ENCODE results near the gene LMX1B.

The LMX1B gene

DNA sequence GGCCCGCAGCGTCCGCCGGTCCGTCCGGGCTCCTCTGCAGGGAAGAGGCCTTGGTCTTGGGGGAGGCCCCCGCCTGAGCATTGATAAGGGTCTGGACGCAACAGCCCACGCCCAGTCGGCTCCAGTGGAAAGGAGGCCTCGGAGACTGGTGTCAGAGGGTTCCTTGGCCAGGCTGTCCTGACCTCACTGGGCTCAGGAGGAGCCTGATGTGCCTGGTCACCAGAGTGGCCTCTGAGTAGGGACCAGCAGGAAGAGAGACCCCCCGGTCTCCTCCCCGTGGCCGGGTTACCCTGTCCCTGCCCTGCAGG is 13.2 kb downstream of the LMX1B start:
- H3K36me3 ChIP-seq: no peaks in the 10 kb centered on the region
- TF ChIP-seq, protein P1, sequence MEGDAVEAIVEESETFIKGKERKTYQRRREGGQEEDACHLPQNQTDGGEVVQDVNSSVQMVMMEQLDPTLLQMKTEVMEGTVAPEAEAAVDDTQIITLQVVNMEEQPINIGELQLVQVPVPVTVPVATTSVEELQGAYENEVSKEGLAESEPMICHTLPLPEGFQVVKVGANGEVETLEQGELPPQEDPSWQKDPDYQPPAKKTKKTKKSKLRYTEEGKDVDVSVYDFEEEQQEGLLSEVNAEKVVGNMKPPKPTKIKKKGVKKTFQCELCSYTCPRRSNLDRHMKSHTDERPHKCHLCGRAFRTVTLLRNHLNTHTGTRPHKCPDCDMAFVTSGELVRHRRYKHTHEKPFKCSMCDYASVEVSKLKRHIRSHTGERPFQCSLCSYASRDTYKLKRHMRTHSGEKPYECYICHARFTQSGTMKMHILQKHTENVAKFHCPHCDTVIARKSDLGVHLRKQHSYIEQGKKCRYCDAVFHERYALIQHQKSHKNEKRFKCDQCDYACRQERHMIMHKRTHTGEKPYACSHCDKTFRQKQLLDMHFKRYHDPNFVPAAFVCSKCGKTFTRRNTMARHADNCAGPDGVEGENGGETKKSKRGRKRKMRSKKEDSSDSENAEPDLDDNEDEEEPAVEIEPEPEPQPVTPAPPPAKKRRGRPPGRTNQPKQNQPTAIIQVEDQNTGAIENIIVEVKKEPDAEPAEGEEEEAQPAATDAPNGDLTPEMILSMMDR (IDR thresholded peaks at IDR 0.05): no peak
- H3K9me3 ChIP-seq: no peaks in the 10 kb centered on the region
- H3K4me1 ChIP-seq (ENCODE audit: control insufficient read depth in 1 of 2, insufficient read depth in 1 of 2, low read depth in 1 of 2, low read length in 1 of 2): peaks cover 5 to 6% of the 10 kb centered on the region in 2 experiments
- H3K27ac ChIP-seq: no peak overlapping the region
- peaks cover 100% of the 10 kb centered on the region for H3K27me3 ChIP-seq
- no peak overlapping the region for H3K4me3 ChIP-seq (ENCODE audit: low read depth in 1 of 2, low read length in 1 of 2)

DNA sequence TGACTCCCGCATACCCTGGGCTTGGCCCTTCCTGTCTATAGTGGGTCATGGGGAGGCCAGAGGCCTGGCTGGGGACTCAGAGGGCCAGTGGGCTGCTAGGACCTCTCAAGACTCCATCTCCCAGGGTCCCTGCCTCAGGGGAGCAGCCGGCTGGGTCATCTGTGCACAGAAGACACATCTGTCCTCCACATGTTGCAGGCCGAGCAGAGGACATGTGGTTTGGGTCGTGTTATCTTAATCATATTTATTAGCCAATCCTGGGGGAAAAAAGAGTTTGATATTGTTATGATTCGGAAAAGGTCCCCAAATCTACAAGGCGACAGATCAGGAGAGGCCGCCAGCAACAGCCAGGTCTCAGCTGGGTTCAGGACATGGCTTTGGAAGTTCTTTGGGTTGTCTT is 14.4 kb downstream of the LMX1B start:
- no peaks in the 10 kb centered on the region for H3K36me3 ChIP-seq
- peaks cover 100% of the 10 kb centered on the region for H3K27me3 ChIP-seq
- no peak overlapping the region for H3K27ac ChIP-seq
- TF ChIP-seq, protein P1 (IDR thresholded peaks at IDR 0.05): no peak
- H3K4me3 ChIP-seq (ENCODE audit: low read depth in 1 of 2, low read length in 1 of 2): no peak overlapping the region
- H3K9me3 ChIP-seq: no peaks in the 10 kb centered on the region
- H3K4me1 ChIP-seq (ENCODE audit: control insufficient read depth in 1 of 2, insufficient read depth in 1 of 2, low read depth in 1 of 2, low read length in 1 of 2): peaks cover 5 to 6% of the 10 kb centered on the region in 2 experiments

DNA sequence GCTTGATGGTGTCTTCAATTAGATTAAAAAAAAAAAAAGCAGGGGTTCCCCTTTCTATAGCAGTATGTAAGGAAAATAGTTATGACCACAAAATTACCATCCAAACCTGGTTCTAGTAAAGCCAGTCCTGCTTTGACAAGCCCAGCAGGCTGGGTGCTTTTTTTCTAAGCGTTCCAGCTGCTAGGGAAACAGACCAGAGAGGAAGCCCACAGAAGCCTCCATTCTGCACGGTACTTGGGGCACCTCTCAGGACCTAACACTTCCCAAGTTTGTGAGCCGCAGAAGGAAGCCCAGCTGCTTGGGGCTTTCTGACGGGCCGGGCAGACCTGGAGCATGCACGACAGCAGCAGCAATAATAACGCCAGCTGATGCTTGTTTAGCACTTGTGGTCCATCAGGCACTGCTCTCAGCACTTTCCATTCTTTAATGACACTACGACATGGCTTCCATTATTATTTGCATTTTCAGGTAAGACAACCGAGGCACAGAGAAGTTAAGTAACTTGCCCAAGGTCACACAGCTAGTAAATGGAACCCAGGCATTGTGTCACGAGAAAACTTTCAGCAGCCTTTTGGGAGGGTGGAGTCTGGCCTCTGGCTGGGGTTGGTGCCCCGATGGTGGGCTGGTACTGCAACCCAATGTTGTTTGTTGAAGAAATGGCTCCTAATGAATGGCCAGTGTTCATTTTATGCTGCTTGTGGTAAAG is 15.4 kb downstream of the LMX1B start:
- H3K36me3 ChIP-seq: no peaks in the 10 kb centered on the region
- H3K27ac ChIP-seq: no peak overlapping the region
- H3K4me3 ChIP-seq (ENCODE audit: low read depth in 1 of 2, low read length in 1 of 2): no peak overlapping the region
- TF ChIP-seq, protein P1 (IDR thresholded peaks at IDR 0.05): no peak
- H3K9me3 ChIP-seq: no peaks in the 10 kb centered on the region
- peaks cover 5 to 6% of the 10 kb centered on the region in 2 experiments for H3K4me1 ChIP-seq (ENCODE audit: control insufficient read depth in 1 of 2, insufficient read depth in 1 of 2, low read depth in 1 of 2, low read length in 1 of 2)
- H3K27me3 ChIP-seq: peaks cover 100% of the 10 kb centered on the region

DNA sequence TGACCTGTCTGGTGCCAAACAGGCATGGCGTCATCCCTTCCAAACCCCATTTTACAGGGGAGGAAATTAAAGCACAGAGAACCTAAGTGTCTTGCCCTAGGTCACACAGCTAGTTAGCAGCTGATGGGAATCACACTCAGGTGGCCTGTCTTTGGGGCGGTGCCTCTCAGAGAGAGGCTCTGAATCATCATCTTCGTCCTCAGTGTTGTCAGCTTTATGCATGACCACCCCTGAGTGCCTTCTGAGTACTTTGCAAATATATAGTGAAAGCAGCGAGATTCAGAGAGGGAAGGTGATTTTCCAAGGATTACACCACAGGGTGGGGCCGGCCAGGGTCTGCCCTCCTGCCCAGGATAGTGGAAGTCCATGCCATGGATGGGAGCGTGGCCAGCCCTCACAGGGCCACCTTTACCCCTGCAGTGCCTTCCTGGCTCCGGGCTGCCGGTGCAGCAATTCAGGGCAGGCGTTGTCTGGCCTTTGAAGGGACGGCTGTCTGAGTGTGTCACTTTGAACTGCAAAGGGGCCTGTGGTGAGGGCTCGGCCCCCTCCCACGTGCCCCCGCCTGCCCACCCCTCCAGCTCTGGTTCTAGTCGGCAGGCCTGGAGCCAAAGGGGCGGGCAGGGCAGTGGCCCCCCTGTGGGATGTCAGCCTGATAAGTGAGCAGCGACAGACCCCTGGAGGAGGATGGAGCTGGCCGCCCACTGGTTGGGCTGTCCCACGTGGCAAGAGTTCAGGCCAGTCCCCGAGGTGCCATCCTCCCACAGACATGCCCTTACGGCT is 16.9 kb downstream of the LMX1B start:
- Histone ChIP-seq H3K9me3 (no peaks in the 10 kb centered on the region), H3K36me3 (no peaks in the 10 kb centered on the region), H3K4me3 (ENCODE audit: low read depth in 1 of 2, low read length in 1 of 2) (no peak overlapping the region), H3K27ac (no peak overlapping the region), H3K4me1 (ENCODE audit: control insufficient read depth in 1 of 2, insufficient read depth in 1 of 2, low read depth in 1 of 2, low read length in 1 of 2) (peaks cover 4 to 6% of the 10 kb centered on the region in 2 experiments), H3K27me3 (peaks cover 100% of the 10 kb centered on the region)
- TF ChIP-seq, protein P1 (IDR thresholded peaks at IDR 0.05): no peak

DNA sequence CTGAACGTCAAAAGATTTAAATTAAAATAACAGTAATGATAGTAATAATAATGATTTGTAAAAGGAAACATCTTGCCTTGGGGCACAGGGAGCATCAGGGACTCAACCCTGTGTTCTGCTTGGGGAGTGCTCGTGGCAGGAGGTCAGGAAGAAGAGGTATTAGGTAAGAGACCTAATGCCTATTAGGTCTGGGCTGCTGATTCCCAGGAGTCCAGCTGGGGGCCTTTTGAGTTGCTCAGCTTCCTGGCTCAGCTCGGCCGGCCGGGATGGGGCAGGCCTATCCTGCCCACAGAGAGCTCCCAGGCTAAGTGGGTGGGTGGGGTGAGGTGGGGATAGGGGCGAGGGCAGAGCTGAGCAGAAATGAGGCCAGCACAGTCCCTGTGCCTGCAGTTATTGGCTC is 17.5 kb downstream of the LMX1B start:
- no peak overlapping the region for H3K4me3 ChIP-seq (ENCODE audit: low read depth in 1 of 2, low read length in 1 of 2)
- TF ChIP-seq, protein P1 (IDR thresholded peaks at IDR 0.05): no peak
- no peak overlapping the region for H3K27ac ChIP-seq
- no peaks in the 10 kb centered on the region for H3K9me3 ChIP-seq
- peaks cover 0 to under 1% of the 10 kb centered on the region in 2 experiments for H3K4me1 ChIP-seq (ENCODE audit: control insufficient read depth in 1 of 2, insufficient read depth in 1 of 2, low read depth in 1 of 2, low read length in 1 of 2)
- no peaks in the 10 kb centered on the region for H3K36me3 ChIP-seq
- peaks cover 100% of the 10 kb centered on the region for H3K27me3 ChIP-seq
